ENCODE data around the gene SEC22A.

SEC22A gene

DNA sequence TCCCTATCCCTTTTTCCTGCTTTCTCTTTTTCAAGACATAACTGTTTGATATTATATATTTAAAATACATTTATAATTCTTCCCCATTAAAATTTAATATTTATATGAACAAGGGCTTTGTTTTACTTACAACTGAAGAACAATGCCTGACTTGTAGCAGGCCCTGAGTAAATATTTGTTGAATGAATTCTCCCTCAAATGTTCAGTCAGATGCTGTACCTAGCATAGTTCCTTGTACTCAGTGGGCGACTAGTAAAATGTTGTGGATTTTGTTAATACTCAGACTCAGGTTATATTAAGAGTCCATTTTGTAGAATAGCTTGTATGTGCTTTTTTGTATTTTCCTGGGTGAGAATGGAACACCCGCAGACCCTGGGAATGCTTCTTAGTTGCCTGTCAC, 69.1 kb downstream of the SEC22A start:
- DNase-seq = no peak

DNA sequence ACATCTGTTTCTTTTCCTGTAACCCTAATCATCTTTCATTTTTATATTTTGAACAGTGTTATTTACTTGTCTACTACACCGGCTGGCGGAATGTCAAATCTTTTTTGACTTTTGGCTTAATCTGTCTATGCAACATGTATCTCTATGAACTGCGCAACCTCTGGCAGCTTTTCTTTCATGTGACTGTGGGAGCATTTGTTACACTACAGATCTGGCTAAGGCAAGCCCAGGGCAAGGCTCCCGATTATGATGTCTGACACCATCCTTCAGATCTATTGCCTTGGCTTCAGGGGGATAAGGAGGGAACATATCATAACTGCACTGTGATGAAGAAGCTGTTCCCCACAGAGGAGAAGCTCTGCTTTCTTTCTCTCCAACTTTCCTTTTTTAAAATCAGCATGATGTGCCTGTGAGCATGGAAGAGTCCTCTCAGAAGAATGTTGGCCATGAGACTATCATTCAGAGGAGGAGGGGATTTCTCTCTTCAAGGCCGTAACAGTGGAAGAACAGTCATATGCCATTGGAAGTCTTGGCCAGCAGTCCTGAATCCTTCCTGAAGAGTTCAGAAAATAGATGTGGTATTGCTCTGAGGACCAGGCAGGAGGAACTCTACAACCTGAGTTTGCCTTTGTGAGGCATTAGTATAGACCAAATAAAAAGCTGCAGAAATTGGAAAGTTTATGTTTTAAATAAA, 69.9 kb downstream of the SEC22A start:
- DNase-seq = no peak

DNA sequence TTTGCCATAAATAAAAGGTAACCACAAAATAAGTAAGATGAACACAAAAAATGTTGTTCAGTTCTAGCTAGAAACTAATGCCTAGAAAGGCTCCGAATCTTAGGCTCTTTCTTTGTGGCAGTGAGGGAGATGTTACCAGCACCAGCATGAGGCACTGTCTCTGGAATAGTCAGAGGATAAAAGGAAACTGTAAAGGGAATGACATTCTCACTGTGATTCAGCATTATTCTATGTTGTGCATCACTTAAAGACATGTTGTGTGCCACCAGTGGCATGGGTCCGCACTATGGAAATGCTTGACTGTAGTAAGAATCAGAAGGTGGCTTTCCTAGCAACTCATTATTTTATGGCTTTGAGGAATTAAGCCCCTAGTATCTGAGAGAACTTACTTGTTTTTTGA, 70.8 kb downstream of the SEC22A start:
- peak; percentile 36 for DNase-seq

DNA sequence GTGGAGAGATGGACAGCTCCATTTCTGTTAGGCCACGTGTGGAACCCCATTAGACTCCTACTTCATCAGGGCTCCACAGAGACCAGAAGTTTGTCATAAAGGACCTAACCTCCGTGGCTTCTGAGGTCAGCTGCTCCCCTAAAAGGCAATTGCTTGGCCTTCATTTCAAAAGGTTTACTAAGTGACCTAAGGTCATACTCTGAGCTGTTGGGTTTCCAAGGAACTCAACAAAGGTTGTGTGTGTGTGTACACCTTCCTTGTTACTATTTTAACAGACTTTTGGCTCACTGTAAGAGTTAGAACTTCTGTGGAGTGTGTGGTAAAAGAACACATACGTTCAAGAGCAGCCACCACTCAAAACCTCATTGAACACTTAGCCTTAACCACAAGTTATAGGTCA, 73.9 kb downstream of the SEC22A start:
- DNase-seq = no peak

DNA sequence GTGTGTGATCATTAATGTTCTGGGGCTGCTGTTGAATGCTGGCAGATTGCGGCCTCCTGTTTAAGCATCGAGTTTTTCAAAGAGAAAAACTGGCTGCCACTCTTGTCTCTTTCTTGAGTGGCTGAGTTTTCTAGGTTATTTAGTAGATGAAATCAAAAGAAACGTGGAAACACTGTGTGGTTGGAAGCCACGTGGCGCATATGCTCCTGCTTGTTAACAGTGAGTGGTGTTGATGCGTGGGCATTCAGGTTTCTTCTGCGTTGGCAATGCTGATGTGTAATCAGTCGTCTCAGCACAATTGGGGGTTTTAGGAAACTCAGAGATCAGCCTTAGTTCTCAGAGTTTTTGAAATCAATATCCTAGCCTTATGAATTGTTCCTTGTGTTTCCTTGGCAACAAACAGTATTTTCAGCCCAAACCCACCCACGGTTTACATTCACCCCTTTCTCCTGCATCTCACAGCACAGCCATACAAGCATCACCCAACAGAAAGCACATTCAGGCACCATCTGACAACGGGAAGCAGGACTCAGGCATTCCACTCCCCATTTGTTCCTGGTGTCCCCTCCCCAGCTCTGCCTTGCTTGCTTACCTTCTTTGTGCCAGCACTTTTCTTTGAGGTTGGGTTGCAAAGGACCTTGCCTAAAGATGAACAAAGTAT, 74.7 kb downstream of the SEC22A start:
- DNase-seq = no peak

DNA sequence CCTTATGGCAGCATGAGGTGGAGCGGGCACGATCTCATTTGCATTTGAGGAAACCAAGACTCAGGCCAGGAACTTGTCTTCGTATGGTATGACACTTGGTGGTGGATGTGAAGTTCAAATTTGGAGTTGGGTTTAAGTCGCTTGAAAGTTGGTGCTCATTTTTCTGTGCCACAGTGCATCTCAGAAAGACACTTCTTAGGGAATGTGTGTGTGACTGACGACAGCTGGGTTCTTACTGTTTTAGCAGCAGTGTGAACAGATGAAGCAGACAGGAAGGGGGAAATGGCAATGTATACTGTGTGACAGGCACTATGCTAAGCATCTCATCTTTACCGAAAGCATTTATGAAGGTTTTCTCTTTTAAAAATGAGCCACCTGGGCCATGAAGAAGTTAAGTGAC, 75.4 kb downstream of the SEC22A start:
- no peak for DNase-seq

DNA sequence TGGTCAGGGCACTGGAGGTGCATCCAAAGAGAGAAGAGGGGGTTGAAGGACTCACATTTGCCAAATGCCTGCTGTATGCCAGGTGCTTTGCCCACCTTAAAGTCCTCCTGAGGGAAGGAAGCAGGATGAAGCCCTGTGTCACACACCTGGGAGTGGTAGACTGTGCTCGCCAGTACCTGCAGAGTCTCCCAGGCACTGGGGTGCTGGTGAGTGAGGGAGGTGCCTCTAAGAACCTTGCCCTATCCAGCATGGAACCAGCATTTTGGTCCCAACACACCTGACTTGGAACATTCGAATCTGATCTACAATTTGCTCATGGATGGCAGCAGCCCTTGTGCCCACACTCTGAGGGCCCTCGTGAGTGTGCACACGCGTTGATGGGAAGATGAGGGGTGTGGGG, 76.7 kb downstream of the SEC22A start:
- no peak for DNase-seq

DNA sequence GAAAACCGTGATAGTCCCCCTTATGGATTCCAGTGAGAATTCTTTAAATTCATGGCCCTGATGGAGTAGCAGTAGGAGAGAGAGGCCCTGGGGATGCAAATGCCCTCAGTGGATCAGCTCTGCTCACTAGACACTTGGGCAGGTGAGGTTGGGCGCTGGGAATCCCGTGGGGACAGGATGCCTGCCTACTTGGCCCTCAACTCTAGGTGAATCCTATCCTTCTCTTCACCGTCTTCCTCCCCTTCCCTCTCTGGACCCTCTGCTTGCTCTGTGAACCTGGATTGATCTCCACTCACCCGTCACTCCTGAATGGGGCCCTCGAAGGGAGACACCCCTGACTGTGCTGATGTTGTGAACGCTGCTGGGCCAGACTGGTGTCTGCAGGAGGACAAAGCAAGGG, 77.4 kb downstream of the SEC22A start:
- no peak for DNase-seq

DNA sequence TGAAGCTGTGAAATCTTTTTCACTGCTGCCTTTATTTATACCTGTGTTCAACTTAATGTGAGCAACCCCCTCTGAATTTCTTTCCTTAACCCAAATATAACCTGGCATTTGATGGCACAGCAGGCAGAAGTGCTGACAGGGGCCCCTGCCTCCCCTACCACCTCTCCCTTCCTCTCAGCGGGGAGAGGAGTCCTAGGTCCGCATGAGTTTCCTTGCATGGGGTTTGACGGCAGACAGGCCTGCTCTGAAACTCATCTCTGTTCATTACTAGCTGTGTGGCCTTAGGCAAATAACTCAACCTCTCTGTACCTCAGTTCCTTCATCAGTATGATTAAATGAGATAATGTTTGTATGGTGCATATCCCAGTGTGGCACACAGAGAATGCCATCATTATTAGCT, 79.7 kb downstream of the SEC22A start:
- DNase-seq = no peak

DNA sequence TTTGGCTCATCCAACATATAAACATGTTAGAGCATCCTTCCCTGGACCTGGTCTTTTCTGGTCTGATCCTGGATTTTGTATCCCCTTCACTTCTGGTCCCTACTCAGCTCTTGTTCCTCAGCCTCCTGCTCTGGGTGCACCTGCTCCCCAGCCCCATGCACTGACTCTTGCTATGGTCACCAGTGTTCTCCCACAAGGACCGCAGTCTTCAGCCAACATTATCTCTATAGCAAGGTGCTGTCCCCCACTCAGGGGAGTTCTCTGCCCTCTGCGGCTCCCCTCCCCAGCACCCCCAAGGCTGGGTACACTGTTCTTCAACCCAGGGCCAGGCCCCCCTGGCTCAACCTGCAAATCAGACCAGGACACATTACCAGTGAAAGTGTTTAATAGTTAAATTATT, 80.2 kb downstream of the SEC22A start:
- no peak for DNase-seq

DNA sequence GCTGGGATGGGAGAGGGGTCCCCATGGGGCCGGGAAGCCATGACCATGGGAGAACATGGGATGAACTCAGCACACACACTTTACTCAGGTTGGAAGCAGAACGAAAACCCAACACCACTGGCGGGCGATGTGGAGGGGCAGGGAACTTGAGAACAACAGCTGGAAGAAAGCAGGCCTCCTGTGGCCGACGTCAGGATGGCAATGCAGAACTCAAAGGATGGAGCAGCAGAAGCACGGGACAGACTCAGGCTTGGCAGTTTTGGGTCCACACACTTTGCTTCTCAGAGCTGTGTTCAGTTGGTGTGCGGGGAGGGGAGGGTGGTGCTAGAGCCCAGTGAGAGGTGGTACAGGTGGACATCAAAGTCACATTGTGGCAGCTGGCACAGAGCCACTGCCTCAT, 80.7 kb downstream of the SEC22A start:
- no peak for DNase-seq

DNA sequence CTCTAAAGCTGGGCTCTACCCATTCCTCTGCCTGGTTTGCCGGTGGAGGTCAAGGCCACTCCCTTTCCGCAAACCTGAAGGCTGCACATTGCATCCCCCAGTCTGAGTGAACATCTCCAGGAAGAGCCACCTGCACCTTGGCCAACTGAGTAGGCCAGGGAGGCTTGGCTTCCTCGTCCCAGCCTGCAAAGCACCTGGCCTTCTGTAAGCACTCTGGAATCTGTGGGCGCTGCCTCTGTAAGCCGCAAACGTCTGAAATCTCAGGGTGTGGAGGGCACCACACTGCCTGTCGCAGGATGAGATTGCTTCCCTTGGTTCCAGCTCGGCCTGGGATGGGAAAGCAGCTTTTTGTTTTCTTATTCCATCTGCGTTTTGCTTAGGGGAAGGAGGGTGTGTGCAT, 81.3 kb downstream of the SEC22A start:
- no peak for DNase-seq

DNA sequence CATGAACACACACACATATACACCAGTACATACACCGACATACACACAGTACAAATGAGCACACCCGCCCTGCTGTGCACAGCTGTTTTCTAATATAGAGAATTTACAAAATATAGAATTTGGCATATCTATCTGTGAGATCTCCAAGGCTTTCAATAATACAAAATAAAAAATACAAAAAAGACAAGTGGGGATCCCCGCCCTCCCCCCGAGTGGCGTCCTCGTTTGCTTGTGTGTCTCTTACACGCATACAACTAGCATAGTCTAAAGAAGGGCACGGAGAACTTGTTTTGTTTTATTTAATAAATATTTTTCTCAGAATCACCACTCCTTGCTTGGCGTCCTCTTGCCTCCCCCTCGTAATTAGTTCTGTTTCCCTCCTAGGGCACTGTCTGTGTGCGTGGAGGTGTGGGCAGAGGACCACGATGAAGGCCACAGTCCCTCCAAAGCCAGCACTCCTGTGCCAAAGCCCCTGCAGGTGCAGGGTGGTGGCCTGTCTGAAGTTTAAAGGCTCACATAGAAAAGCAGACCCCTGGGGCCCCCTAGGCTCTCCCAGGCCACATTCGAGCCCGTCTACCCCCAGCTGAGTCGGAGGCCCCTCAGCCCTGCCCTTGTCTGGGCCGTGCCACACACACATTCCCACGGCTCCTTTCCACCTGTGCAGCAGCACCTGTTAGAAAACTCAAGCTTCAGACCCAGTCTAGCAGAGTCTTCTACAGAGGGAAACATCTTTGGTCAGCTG, 82.1 kb downstream of the SEC22A start:
- DNase-seq = no peak

DNA sequence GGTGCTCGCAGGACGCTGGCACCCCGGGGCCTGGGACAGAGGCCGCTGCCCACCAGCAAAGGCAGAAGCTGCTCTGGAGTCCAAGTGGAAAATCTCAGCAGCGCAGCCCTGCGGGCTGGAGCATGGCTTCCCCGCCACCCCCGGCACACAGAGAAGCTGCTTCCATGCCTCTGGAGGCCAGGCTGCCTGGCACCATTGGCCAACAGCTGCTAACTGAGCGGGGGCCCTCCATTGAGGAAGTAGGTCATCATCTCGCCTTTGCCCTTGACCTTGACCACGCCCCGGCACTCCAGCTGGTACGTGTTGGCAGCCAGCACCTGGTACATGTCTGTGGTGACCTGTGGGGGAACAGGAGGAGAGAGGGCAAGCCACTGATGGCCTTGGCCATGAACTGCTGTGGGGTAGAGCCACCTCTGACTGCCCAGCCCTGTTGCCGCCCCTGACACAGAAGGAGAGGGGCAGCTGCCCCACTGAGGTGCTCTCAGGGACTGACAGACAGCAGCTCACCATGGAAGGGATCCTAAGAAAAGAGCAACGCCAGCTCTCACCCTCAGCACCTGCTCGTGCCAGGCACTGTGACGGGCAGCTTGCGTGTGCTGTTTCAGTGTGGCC, 82.8 kb downstream of the SEC22A start:
- DNase-seq = no peak

DNA sequence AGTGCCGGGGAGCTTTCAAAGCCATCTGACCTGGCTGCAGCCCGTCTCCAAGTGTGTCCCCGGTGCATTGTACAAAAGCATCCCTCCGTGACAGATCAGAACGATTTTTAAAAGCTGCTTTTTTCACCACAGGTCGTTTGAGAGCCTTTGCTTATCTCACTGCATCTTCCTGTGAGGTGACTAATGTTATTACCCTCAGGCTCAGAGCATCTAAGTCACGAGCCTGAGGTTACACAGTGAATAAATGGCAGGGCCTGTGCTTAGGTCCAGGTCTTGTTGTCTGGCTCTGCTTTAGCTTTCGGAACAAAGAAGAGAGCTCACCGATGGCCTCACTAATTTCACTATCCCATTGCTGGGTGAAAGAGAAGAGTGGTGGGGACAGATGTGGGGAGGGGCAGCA, 83.3 kb downstream of the SEC22A start:
- DNase-seq = no peak

DNA sequence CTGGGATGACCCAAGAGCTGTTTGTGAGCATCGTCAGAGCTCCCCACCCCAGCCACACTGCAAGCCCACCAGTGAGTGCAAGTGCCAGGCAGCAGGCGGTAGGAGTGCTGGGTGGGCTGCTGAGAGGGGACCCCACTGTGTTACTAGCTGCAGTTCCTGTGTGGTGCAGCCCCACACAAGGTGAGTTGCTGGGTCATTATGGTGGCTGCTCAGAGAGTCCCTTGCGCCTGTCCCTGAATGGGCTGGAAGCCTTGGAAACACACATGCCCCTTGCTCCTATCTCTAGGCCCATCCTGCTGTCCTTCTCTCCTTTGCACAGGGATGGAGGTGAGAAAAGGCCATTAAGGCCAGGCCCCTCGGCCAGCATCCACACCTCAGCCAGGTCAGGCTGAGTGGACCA, 83.7 kb downstream of the SEC22A start:
- no peak for DNase-seq

DNA sequence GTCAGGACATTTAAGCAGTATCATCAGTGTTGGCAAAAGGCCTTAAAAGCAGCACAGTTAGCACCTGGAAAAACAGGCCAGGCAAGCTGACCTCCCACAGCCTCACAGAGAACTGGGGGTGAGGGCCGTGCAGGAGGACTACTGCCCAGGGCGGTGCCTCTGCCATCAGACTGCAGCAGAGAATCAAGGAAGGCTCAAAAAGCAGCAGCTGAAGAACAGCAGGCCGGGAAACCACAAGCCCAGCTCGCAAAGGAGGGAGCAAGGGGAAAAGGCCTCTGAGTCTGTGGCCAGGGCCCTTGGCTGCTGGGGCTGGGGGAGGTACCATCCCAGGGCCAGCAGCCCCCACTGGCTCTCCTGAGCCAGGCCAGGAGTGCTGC, 84.2 kb downstream of the SEC22A start:
- no peak for DNase-seq

DNA sequence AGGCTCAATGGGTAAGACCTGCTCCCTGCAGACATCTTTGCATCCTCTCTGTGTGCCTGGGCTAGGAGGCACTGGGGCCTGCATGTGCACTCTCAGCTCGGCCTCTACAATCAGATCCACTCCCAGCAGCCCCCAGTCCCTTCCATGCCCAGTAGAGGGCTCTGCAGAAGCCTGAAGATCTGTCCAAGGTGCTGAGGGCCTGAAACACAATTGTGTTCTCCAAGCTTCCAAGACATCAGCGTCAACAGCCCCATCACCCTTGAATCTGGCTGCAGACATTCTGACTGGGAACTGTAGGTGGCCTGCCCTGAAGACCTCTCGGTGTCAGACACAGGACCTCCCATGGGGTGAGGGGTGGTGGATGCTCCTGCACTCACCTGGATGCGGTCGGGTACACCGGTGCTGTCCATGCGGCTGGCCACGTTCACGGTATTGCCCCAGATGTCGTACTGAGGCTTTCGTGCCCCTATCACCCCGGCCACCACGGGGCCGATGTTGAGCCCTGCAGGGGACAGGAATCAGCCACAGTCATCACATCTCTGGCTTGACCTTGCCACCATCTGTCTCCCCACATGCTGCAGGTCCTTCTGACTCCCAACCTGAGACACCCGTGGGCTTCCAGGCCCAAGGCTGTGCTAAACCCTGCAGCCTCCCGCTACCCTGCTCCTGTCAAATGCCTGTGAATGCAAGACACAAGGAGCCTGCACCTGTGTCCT, 84.7 kb downstream of the SEC22A start:
- DNase-seq = peak; percentile 63

DNA sequence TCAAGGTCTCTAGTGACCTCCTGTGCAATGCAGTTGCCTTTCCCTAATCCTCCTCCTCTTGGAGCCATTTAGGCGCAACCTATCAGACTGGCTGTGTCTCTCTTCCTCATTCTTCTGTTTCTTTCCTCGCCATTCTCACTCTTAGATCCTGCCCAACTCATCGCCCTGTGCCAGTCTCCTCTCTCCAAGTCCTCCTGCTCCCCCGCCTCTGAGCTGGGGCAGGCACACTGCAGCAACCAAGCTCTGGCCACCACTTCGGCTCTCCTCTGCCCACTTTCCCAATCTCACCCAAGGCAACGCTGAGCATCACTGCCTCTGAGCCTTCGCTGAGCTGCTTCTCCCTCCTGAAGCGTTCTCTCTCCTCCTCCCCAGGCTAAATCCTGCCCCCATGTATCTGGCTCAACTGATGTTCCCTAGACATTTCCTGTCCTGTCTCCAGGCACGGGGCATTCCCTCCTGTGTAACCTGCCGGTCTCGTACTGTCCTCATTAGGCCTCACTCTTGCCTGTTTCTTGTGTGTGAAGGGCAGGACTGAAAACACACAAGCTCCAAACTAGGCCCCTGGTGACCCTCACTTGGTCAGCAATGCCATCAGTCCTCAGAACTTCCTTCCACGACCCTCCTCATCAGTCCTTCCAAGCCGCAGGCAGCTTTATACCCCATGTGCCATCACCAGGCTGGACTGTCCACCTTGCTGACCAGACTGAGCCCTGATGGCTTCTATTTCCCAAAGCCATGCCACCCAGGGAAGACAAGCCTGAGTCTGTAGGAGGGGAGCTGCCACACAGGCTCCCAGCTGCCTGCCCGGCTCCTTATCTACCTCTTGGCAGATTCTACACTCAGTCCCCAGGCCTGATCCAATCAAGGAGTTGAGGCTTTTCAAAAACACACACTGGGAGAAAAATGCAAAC, 85.6 kb downstream of the SEC22A start:
- no peak for DNase-seq

DNA sequence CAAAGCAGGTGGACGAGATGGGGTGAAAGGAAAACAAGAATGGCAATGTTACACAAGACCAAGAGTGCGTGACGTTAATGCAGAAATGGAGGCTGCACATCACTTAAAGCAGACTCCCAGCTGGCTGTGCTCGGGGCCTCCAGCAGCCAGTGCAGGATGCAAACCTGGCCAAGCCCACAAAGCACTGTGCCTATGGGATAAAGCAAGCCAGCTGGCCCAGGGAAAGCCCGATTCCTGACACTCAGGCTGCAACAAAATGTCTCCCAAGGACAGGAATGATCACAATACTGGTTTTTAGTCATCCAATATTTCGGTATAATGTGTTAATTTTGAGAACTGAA, 86.2 kb downstream of the SEC22A start:
- DNase-seq = no peak

DNA sequence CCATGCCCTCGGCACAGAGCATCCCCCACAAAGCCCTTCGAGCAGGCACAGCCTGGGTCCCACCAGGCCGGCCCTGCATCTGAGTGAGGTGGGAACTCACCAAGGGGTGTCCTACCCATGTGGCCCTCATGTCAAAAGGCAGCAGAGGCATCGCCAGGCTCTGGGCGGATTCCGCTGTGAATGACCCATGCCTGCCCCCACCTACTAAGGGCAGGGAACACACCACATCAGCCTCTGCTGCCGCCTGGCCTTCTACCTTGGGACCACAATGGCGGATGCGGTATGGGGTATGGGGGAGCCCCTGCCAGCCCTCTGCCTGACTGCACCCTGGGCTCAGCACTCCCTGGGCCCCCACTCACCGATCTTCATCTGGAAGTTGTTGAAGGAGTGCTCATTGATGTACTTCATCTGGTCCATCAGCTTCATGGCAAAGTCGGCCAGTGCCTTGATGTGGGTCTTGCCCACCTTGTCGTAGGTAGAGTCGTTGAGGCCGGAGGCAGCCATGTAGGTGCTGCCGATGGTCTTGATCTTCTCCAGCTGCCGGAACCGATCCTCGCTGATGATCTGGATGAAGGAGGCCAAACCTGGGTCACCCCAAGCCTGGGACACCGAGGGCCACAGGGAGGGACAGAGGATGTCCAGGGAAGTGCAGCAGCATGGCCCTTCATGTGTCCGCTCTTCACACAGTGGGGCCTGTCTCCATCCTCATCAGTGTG, 87.8 kb downstream of the SEC22A start:
- DNase-seq = no peak

All from fibroblast of skin of right biceps (primary cell).